Uterus (tissue), 4 donors: ENCODE measurements around the gene NMT1. TPM values are rescaled to one million over a fixed set of nuclear protein-coding genes. Genes with fewer than 3 reads are reported as not detected.

ENCODE experiments used
- DNase-seq, 2 donors: peaks; one replicate each; pipeline ENCODE4 v3.0.0-alpha.2; 2019 to 2020
- H3K27ac ChIP-seq, 2 donors: fragments of 200-600 bp; sonication (generic); 1 replicate in 1 of 2; 2 replicates in 1 of 2; pipeline ENCODE4 v1.5.1; 2016 to 2018
- H3K27me3 ChIP-seq, 2 donors: fragments of 200-600 bp; sonication (generic); one replicate each; pipeline ENCODE4 v1.5.1; 2018 to 2019; ENCODE audit warnings: control low read depth in 1 of 2
- H3K36me3 ChIP-seq, 2 donors: fragments of 200-600 bp; sonication (generic); one replicate each; pipeline ENCODE4 v1.5.1; 2019; ENCODE audit warnings: control low read depth in 1 of 2
- H3K4me1 ChIP-seq, 2 donors: fragments of 200-600 bp; sonication (generic); one replicate each; pipeline ENCODE4 v1.5.1; 2018 to 2019; ENCODE audit warnings: control low read depth in 1 of 2
- H3K4me3 ChIP-seq, 2 donors: fragments of 200-600 bp; sonication (generic); 1 replicate in 1 of 2; 2 replicates in 1 of 2; pipeline ENCODE4 v1.5.1; 2018 to 2019; ENCODE audit warnings: mild to moderate bottlenecking in 1 of 2
- H3K9me3 ChIP-seq, 2 donors: fragments of 200-600 bp; sonication (generic); one replicate each; pipeline ENCODE4 v1.5.1; 2019; ENCODE audit warnings: control low read depth in 1 of 2
- CTCF ChIP-seq, 4 experiments: fragments of 200-600 bp in 2 of 4; fragments of 450-650 bp in 2 of 4; sonication (generic) in 2 of 4; IDR thresholded peaks; one replicate each; pipeline ENCODE4 v1.5.1; 2016 to 2019; ENCODE audit warnings: antibody characterized with exemption in 4 of 4, mild to moderate bottlenecking in 2 of 4, moderate library complexity in 1 of 4
- POLR2A ChIP-seq, 2 donors: fragments of 450-650 bp; IDR thresholded peaks; one replicate each; pipeline ENCODE4 v1.6.1; 2016; ENCODE audit warnings: antibody characterized with exemption in 2 of 2, mild to moderate bottlenecking in 1 of 2, moderate library complexity in 1 of 2
- intact Hi-C: fragments of 100-400 bp; cut with DNase I; formaldehyde crosslinking; loops from one replicate; pipeline ENCODE4 v1.15.1; 2023; ENCODE audit warnings: low total_unique reads
- total RNA-seq, 4 donors: library from RNA; depleted of rRNA in 3 of 4; stranded (reverse); fragments of >200 nt in 3 of 4; gene quantifications; one replicate each; pipeline versions ENCODE4 v1.1.0 to v1.2.4, GENCODE V29; 2014 to 2023
- donor health status: DM: yes; HTN: yes; CAD: no.

The NMT1 gene
- total RNA-seq, 4 donors from 2014 or later: 25.6 to 115 (median 72.3) TPM

DNA sequence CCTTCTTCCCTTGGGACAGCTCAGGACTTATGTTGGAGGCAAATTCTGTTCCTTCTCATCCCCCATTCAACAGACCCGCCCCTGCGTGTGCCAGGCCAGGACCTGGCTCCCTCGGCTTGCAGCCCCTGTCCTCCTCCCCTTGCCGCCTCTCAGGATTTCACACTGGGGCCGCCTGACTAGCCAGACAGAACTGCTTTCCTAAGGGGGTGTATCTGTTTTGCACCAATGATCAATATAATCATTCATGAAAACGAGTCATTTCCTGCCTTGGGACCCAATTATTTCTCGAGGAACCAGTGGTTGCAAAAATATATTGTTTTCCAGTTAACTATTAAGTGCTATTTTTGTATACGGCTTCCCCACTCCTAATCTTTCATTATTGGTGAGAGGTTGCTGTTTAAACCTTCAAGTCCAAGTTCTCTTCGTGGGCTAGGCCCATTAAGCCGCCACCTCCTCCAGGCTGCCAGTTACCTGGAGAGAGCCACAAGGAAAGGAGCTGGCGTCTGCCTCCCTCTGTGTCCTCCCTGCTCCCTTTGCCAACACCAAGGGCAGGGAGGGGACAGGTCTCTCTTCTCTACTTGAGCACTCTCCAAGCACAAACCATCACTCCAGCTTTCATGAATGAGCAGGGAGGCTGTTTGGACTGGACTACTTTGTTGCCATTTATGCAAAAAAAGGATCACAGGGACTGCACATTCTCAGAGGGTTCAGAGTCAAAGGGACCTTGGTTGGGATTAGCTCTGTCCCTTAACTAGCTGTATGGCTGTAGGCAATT lies 18.6 kb upstream of the NMT1 start:
- Histone ChIP-seq H3K27ac (no peak overlapping the region), H3K36me3 (no peaks in the 10 kb centered on the region), H3K4me1 (peaks cover 0 to 6% of the 10 kb centered on the region in 2 donors), H3K27me3 (no peaks in the 10 kb centered on the region), H3K9me3 (no peaks in the 10 kb centered on the region), H3K4me3 (no peak overlapping the region)
- no peak for DNase-seq
- TF ChIP-seq CTCF (IDR thresholded peaks at IDR 0.05): no peak
- no peak for TF ChIP-seq POLR2A (IDR thresholded peaks at IDR 0.05)
- intact Hi-C loops: loop anchor here (10.0 kb wide), 1 partner anchor 58 kb away; no protein-coding TSS in a partner anchor

DNA sequence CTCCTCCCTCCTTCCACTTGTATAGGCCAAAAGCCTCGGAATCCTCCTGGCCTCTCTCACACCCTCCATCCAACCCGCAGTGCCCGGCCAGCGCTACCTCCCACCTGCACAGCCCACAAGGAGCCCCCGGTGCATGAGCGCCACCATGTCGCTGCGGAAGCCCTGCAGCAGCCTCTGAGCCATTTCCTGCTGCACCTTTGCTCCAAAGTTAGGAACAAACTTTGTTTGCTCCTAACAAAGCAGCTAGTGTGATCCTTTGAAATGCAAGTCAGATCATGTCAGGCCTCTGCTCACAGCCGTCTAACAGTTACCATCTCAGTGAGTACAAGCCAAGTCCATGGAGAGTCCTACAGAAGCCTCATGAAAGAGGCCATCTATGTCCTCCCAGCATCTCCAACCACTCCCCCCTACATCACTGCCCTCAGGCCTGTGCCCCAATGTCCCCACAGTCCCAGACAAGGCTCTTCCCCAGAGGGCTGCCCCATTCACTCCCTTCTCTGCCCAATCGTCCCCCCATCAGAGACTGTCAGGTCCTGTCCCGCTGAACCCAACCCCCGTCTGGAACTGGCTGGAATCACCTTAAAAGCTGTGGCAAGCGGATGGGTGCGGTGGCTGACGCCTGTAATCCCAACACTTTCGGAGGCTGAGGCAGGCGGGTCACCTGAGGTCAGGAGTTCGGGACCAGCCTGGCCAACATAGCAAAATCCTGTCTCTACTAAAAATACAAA lies 17.1 kb upstream of the NMT1 start:
- intact Hi-C loops: loop anchor here (10.0 kb wide), 1 partner anchor 59 kb away; no protein-coding TSS in a partner anchor
- Histone ChIP-seq H3K27me3 (no peaks in the 10 kb centered on the region), H3K4me1 (peaks cover 0 to 2% of the 10 kb centered on the region in 2 donors), H3K4me3 (no peak overlapping the region), H3K27ac (no peak overlapping the region), H3K9me3 (no peaks in the 10 kb centered on the region), H3K36me3 (no peaks in the 10 kb centered on the region)
- no peak for DNase-seq
- TF ChIP-seq POLR2A (IDR thresholded peaks at IDR 0.05) (no peak), CTCF (IDR thresholded peaks at IDR 0.05) (no peak)

GRCh38 chr17:45046537-45047125 lies 14.5 kb upstream of the NMT1 start:
- no peak overlapping the region for H3K4me3 ChIP-seq
- H3K9me3 ChIP-seq: no peaks in the 10 kb centered on the region
- intact Hi-C loops: loop anchor here (10.0 kb wide), 1 partner anchor 62 kb away; no protein-coding TSS in a partner anchor
- H3K4me1 ChIP-seq: peaks cover 0 to 8% of the 10 kb centered on the region in 2 donors
- no peak overlapping the region for H3K27ac ChIP-seq
- no peaks in the 10 kb centered on the region for H3K27me3 ChIP-seq
- TF ChIP-seq POLR2A (IDR thresholded peaks at IDR 0.05): no peak
- TF ChIP-seq CTCF (IDR thresholded peaks at IDR 0.05): no peak
- H3K36me3 ChIP-seq: no peaks in the 10 kb centered on the region
- no peak for DNase-seq

DNA sequence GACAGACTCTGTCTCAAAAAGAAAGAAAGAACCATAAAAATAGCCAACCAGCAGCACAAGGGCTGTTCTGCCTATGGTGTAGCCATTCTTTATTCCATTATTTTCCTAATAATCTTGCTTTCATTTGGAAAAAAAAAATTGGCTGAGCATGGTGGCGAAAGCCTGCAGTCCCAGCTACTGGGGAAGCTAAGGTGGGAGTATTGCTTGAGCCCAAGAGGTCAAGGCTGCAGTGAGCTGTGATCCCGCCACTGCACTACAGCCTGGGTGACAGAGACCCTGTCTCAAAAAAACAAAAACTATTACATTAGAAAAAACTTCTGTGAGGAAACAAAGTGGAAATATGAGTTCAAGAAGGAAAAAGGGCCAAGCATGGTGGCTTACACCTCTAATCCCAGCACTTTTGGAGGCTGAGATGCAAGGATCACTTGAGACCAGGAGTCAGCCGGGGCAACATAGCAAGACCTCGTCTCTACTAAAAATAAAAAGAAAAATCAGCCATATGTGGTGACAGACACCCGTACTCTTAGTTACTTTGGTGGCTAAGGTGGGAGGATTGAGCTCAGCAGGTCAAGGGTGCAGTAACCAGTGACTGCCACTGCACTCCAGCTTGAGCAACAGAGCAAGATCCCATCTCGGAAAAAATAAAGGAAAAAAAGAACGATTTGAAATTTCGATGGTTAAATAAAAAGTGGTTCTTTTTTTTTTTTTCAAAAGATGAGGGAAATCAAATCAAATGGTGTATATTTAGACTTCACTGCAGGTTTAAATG lies 12.1 kb upstream of the NMT1 start:
- intact Hi-C loops: loop anchor here (10.0 kb wide), 1 partner anchor 64 kb away; no protein-coding TSS in a partner anchor
- TF ChIP-seq POLR2A (IDR thresholded peaks at IDR 0.05) (no peak), CTCF (IDR thresholded peaks at IDR 0.05) (no peak)
- Histone ChIP-seq H3K9me3 (no peaks in the 10 kb centered on the region), H3K27ac (no peak overlapping the region), H3K4me1 (peaks cover 0 to 8% of the 10 kb centered on the region in 2 donors), H3K27me3 (no peaks in the 10 kb centered on the region), H3K4me3 (no peak overlapping the region), H3K36me3 (no peaks in the 10 kb centered on the region)
- no peak for DNase-seq
